ENCODE results near the gene MEIS1.
"Not testable (repeated sequence)": the region's sequence is repeated elsewhere in the genome, so short reads cannot be mapped to it uniquely, and the experiment has no call there.

MEIS1 gene

DNA sequence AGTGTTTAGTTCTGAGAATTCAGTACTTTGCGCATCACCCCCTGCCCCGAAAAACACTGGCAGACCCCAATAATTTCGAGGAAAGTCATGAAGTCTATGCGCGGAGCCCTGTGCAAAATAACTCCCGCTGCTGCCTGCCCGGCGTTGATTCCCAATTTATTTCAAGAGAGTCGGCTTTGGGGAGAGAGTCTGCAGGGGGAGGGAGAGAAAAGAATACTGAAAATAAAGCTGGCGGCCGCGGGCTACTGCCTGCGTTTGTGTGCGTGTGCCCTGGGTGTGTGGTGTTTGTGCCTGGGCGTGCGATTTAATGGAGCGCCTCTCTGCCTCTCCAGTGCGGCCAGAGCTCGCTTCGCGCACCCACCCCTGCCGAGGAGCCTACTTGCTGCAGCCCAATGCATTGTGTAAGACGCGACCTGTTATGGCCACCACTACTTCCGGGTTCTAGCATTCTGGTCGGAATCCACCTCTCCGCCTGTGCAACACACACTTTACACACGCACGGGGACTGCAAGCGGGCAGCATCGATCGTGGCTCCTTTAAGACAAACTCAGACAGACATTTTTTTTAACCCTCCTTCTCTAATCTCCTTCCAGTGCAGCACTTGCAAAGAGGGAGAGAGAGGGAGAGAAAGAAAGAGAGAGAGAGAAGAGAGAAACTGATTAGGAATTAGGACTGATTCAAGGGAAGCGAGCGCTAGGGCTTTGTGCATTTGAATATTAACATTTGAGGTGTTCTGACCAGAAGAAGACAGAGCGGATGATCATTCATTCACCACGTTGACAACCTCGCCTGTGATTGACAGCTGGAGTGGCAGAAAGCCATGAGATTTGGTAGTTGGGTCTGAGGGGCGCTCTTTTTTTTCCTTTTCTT is at the start of gene MEIS1:
TSS of gene MEIS1 (plus strand) at position 447 of the 870 bp plus-strand sequence. CDS start 732 bp downstream, outside the sequence.
- DNase-seq, result peak; percentile 55

DNA sequence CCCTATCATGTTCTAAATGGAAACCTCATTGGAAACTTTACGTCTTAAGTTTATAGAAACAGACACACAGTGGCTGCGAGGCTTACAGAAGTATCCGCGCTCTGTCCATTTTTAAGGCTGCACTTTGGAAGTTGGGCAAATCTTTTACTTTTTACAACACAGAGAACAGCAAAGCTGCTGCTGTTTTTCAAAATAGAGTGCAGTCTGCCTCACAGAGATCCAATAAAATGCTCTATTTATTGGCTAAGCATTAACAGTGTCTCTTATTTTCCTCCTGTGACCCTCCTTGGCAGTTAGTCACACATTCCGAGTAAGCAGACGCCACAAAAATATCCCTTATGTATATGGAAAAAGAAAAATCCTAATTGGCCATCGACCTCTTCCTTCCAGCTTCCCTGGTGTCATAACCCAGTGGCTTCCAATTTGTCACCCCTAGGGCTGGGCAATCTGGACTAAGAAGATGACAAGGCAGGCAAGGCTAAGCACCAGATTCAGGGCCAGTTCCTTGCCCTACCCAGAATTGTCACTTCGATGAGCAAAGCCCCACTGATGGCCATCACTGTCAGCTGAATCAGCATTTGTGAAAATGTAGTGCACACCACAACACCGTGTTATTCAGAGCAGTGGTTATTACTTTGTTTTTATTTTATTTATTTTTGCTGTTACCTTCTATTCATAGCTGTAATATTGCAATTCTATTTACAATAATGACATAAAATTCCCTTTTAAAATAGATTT is 47.7 kb upstream of the MEIS1 start:
- no peak for DNase-seq

DNA sequence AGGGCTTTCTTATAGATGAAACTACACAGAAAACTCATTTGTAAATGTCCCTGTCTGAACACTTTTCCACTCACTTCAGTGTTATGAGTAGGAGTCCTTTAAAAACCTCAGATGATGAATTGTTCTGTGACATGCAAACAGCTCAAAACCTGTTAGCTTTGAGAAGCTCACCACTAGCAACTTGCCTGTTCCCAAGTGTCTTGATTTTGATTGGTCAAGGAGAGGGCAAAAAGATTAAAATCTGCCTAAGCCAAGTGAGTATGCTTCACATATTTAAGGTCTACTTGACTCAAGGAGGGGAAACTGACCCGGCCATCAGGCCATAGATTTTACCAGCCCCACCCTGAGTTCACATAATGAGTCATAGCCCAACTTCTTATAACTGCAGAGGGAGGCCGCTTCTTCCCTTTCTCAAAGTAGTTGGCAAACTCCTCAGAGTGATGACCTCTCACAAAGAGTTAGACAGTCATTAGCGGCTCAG is 45.2 kb upstream of the MEIS1 start:
- no peak for DNase-seq

DNA sequence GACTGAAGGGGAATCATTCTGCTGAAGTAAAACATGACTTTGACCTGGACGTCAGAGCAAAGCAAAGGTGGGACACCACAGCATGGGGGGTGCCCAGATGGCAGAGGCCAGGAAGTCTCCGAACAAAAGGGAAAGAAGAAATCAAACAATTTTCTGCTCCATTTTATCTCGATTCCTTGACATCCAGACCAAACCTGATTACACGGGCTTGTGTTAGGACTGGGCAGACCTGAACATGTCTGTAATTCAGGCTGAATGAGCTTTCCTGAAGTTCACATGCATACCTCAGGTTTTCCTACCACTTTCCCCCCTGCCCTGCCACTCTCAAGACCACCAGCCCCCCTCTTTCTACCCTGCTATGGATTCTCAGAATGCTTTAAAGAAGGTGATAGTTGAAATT is 44.8 kb upstream of the MEIS1 start:
- no peak for DNase-seq

DNA sequence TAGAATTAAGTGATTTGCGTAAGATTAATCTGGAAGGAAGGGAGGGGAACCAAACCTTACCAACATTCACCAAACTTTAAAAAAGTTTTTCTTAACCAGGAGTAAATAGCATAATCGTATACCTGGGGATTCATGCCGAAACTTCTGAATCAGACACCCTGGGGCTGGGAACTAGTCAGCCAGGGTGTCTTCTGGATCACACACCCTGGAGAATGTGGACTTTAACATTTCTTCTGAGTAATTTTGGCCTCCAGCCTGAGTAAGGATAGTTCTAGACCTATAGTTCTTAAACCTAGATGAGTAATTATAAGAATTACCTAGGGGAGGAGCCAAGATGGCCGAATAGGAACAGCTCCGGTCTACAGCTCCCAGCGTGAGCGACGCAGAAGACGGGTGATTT is 44.1 kb upstream of the MEIS1 start:
- no peak for DNase-seq

DNA sequence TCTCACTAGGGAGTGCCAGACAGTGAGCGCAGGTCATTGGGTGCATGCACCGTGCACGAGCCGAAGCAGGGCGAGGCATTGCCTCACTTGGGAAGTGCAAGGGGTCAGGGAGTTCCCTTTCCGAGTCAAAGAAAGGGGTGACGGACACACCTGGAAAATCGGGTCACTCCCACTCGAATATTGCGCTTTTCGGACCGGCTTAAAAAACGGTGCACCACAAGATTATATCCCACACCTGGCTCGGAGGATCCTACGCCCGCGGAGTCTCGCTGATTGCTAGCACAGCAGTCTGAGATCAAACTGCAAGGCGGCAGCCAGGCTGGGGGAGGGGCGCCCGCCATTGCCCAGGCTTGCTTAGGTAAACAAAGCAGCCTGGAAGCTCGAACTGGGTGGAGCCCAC is 43.7 kb upstream of the MEIS1 start:
- not testable (repeated sequence) for DNase-seq

DNA sequence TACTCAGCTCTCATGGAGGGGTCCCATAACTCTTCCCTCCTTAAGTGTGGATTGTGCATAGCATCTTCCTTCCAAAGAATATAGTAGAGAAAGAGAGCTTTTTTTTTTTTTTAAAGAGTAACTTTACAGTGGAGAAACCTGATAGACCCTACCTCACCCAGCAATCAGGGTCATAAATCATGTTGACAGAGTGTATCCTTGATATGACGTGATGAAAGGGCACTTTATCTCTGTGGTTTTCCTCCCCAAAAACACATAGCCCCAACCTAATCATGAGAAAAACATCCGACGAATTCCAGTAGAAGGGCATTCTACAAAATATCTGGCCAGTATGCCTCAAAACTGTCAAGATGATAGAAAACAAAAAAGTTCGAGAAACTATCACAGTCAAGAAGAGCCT is 29.5 kb upstream of the MEIS1 start:
- DNase-seq, result no peak

DNA sequence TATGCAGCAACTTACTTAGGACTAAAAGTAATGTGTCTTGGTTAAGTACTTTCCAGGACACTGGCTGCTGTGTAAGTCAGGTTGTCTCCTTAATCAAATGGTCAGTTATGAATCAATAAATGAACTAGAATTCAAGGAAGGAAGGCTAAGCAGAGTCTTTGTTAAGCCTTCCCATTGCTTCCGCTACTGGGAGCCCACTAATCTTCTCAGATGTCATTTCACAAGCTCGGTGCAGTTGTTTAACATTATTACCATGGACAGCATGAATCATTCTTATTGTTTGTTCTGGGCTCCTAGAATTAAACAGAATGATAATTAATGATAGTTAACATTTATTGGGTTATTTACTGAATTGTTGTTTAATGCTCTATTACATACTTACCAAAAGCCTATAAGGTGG is 26.0 kb upstream of the MEIS1 start:
- no peak for DNase-seq

DNA sequence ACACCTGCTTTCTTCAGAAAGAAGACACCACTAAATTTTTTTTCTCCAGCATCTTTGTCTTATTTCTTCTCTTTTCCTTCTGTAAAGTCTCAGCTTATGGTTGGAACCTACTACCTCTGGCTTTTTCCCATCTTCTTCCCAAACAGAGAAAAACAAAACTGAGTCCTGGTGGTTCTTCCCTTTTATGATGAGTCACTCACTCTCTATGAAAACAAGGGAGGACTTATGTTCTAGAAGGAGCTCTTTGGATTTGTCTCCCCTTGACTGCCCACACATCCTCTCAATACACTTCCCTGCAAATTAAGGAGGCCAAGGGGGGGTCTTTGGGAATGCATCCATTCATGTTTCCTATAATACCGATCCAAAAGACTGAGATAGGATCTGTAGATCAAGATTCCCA is 22.1 kb upstream of the MEIS1 start:
- DNase-seq, result no peak

DNA sequence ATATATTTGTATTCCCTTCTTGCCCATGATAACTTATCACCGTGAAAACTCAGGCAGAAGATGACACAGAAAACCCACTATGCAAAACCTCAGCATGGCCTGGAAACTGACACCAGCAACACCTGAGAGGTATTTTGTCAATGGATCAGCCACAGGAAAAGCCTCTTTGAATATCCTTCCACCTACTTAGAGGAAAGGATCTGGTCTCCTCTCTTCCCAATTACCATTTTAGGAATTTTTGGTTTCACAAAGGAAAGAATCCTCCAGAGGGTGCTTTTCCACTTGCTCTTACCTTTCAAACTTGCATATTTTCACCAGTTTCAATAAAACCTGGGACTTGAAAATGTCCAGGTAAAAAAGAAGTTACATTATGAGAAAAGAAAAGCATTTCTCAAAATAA is 20.0 kb upstream of the MEIS1 start:
- DNase-seq, result no peak

DNA sequence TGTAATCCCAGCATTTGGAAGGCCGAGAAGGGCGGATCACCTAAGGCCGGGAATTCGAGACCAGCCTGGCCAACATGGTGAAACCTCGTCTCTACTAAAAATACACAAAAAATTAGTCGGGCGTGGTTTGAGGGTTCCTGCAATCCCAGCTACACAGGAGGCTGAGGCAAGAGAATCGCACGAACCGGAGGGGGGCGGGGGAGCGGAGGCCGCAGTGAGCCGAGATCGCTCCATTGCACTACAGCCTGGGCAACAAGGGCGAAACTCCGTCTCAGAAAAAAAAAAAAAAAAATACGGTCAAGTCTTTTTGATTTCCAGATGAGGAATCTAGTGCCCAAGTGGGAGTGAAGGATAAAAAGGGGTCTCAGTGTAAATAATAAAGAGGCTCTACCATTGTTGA is 16.5 kb upstream of the MEIS1 start:
- no peak for DNase-seq

DNA sequence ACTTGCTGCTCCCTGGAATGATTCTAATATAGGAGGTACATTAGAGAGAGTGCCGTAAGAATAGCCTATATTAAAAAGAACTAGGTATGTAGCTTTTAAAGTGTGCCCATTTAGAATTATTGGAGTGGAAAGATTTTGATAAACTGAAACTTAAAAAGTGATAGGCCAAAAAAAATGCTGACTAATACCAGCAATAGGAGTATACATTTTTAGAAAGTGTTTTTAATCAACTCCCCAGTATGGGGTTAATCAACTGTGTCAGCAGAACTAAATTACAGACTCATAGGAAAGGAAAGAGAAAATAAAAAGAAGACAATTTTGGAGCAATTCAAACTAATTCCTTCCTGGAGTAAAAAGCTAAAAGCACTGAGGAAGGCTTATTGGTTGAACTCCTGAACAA is 13.3 kb upstream of the MEIS1 start:
- no peak for DNase-seq

DNA sequence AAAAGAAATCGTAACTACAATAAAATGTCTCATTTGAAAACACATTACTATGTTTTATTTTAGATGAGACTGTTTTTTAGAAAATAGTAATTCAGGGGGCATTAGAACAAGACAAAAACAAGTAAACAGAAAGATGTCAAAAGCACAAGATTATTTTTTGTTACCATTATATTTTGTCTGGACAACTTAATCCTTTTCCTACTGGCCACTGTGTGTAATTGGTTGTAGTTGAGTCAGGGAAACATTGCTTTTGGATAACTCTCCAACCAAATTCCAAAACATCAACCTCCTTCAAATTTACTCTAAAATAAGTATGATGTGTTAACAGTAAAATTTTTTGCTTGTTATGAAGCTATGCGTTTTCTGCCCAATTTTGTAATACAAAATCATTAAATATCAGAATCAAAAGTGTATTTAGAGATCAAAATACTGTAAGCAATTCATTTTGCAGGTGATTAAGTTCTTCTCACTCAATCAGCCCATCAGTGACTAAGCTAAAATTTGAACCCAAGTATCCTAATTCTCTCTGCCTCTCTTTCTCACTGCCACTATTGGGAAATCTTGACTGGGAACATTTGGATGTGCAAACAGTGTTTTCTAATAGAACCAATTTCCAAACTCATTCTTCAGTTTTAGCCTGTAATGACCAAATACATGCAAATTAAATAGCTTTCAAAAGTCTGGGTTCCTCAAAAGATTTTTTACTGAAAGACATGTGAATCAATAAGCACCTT is 11.4 kb upstream of the MEIS1 start:
- no peak for DNase-seq

DNA sequence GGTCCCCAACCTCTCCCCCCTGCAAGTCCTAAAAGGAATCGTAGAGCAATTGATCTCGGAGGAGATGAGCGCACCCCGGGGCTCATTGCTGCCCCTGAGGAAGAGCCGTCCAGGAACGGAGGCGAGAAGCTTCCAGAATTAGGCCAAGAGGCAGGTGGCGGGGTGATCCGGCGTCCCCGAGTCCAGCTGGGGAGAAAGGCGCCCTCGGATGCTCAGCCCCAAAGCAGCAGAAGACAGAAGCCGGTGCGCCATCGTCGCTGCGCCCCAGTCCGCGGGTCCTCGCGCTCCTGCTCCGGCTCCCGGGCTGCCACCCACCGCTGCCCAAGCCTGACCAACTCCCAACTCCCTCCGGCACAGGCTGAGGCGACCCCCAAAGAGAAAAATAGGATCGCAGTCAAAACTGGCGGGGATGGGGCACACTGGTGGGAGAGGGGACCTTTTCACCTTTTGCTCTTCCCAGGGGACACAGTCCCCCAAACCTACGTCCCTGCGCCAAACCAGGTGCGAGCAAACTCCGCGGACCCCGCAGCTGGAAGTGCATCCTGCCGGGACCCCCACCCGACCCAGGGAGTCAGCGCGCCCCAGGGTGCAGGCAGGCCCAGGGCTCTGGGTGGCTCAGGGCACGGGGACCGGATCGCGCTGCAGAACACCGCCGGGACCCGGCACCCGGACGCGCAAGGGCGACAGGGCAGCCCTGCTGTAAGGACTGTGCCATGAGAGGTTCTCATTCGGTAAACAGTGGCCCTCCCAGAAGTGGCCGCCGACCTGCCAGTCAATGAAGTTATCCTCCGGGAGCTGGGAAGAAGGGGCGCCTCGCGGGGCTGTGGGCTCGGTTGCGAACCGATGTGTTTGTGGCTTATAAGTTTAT is 8.4 kb upstream of the MEIS1 start:
- DNase-seq, result no peak

DNA sequence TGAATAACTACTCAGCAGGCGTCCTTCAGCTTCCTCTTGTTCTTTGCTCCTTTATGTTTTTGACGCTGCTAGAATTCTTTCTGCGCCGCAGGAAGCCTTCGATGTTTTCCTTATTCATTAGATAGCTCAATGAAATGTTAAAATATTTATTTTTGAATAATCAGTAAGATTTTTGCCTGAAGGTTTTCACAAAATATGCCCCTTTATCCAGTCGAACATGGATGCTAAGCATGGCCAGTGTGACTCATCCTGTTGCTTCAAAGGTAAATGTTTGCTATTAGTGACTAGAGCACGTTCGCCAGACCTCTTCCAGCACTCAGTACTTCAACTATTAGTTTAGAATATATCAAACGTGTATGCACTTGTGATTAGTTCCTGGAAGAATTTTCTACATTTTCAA is 7.6 kb upstream of the MEIS1 start:
- no peak for DNase-seq

DNA sequence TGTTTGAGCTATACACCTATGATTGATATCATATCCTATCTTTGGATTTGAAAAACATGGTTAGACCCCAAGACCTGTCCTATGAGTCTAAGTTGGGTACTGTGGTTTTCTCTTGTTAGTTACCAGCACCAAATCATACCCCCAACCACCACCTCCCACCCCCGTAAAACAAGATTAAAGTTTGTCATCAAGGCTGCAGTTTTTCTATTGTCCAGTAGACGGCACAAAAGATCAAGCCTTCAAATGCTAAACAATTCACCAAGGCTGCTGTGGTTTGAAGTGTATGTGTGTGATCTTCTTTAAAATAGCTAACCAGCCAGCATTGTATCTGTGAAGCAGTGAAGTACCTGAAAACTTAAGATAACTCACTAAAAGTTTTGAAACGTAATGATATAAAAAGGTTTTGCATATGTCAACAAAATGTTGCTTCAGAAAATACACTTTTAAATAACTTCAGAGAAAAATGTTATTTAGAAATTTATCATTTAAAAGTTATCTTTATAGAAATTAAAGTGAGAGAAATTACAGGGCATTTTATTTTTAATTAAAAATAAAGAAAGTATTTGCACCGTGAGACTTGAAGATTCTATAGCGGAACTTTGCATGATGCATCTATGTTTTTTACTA is 5.8 kb upstream of the MEIS1 start:
- no peak for DNase-seq

DNA sequence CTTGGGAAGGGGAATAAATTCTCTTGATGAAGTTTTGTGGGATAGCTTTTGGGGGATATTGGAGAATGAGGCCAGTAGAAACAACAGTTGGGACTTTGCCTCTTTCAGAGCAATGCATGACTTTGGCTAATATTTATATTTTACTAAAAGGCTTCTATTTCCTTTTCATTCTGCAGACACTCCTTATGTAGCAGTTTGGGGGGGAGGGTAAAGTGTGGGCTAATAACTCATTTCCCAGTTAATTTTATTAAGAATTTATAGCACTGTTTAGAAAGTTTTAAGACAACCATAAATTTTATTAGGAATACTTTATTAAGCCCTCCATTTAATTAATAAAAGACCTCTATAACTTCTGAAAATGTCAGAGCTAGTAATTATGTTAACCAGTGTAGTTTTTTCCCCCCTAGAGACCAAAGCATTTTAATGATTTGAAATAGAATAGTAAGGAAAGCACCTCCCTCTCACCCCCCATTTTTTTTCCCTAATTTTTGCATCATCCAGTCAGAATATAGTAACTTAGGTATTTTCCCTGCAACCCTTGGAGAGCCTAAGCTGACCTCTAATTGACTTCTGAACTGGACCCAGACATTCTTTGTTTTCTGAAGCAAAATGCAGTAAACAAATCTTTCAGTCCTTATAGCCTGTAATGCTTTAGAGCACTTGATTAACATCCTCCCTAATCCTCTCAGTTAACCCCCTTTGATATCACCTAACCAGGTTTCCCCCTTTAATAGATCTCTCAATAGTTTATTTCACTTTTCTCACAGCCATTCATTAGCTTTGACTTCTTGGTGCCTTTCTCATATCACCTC is 5.0 kb upstream of the MEIS1 start:
- DNase-seq, result no peak

DNA sequence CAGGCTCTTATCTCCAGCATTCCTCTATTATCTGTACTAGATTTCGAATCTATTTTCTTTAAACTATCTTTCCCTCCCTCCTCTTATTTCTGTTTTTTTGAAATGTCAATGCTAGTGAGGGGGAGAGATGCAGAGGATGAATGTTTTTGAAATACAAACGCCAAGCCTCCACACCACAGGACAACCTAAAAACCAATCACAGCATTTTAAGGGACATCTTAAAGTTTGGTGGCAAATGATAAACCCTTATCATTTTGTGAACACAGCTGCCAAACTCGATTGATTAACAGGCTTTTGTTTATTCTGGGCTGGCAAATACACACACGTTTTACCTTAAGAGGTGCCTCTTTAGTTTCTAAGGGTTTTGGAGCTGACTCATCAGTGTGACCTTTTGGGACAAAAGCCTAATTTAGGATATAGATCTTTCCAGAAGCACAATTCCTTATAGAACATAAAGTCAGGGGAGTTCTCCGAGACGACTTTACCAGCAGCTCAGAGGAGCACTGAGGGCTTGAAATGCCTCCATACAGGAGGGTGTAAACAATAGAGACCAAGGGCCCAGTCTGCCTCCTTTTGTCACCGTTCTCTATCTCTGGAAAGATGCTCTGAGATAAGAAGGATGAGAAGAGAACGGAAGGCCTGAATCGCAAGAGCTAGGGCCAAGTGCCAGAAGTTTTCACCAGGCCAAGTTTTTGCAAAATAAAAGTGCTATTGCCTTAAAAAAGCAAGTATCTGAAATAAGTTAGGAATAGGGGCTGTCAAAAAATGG is 4.2 kb upstream of the MEIS1 start:
- no peak for DNase-seq

DNA sequence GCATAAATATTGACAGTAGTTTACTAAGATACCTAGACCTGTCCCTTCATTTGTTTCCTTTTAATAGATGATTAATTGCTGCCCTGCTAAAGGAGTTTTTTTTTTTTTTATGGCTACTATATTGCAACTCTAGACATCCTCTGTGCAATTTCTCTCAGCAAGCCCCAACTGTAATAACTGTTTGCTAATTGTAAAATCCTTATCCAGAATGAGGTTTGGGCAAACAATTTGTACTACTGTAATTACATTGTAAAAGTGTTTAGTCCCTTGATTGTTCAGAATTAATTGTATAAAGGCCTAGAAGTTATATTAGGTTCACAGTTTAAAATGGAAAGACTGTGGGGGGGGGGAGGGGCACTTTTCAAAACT is 3.7 kb upstream of the MEIS1 start:
- no peak for DNase-seq

DNA sequence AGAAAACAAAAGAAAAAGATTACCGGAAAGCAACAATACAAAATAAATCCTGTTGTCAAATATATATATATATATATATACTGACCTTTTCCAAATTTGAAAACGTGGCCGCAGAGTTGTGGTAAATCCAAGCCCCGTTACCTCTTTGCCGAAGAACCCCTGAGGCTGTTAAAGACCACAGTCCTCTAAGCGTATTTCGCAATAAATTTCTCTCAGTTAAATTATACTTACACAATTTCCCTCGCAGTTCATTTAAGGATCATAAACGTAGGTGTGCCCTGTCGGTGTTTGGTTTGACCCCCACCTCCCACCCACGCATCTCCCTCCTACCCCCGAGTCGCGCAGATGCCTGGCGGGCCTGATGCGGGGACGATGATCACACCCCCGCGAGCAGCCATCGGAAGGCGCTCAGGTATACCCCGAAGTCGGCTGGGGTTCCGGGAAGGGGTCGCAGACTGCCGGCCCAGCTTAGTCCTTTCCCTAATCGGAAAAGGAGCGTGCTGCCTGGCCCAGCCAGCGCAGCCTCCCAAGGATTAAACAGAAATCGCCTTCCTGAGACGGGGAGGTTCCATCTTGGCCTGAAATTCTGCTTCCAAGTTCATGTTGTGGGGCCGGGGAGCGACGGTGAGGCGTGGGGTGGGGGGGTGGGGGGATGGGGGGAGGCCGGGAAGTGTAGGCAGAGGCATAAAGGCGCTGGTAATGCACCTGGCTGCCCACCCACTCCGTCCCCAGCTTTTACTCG is 2.9 kb upstream of the MEIS1 start:
- DNase-seq, result no peak
